CD4-positive, alpha-beta memory T cell (primary cell): ENCODE measurements around the gene EPB41L5. TPM values are rescaled to one million over a fixed set of nuclear protein-coding genes. Genes with fewer than 3 reads are reported as not detected.
A peak's percentile ranks its signal among the peaks of the same experiment; 100 is the strongest.

ENCODE experiments used
- CTCF ChIA-PET: fragments of 350-600 bp; sonication (Branson Sonifier 250); formaldehyde crosslinking; loops from one replicate; lab custom pipeline; 2021; ENCODE audit warnings: inconsistent platforms; ENCODE audit not compliant: partially characterized antibody; lab: Charles Lee
- POLR2A ChIA-PET: fragments of 350-600 bp; sonication (Branson Sonifier 250); formaldehyde crosslinking; loops from one replicate; lab custom pipeline; 2021; ENCODE audit not compliant: partially characterized antibody; lab: Charles Lee
- DNase-seq, 5 donors: peaks; one replicate each; pipeline versions ENCODE4 v3.0.0 to v3.0.0-alpha.2; 2020 to 2022; ENCODE audit warnings: mixed read lengths in 1 of 5
- H3K27ac ChIP-seq: one replicate; pipeline ENCODE4 v1.7.0; 2013; ENCODE audit warnings: low read depth, low read length
- H3K27me3 ChIP-seq: 2 replicates; pipeline ENCODE4 v1.7.0; 2013; ENCODE audit warnings: mild to moderate bottlenecking, low read length, moderate library complexity; ENCODE audit not compliant: insufficient read depth
- H3K36me3 ChIP-seq: 2 replicates; pipeline ENCODE4 v1.7.0; 2013; ENCODE audit warnings: mild to moderate bottlenecking, low read length, moderate library complexity; ENCODE audit not compliant: insufficient read depth
- H3K4me1 ChIP-seq: 2 replicates; pipeline ENCODE4 v1.7.0; 2013; ENCODE audit warnings: mild to moderate bottlenecking, low read length, moderate library complexity; ENCODE audit not compliant: insufficient read depth
- H3K4me3 ChIP-seq, 2 donors: one replicate each; pipeline ENCODE4 v1.7.0; 2013; ENCODE audit warnings: low read length in 2 of 2, mild to moderate bottlenecking in 1 of 2
- H3K9me3 ChIP-seq, 2 donors: one replicate each; pipeline ENCODE4 v1.7.0; 2013; ENCODE audit warnings: low read length in 2 of 2, control low read depth in 1 of 2; ENCODE audit not compliant: control insufficient read depth in 1 of 2
- H3K27ac Mint-ChIP-seq, 7 donors: one replicate each; pipeline ENCODE4 v1.8.0; 2020 to 2021; ENCODE audit warnings: mixed read lengths in 7 of 7, mild to moderate bottlenecking in 6 of 7, inconsistent platforms in 3 of 7, moderate library complexity in 3 of 7
- H3K27me3 Mint-ChIP-seq, 2 donors: one replicate each; pipeline ENCODE4 v1.8.0; 2020 to 2021; ENCODE audit warnings: mixed read lengths in 2 of 2
- H3K36me3 Mint-ChIP-seq, 2 donors: one replicate each; pipeline ENCODE4 v1.8.0; 2020 to 2021; ENCODE audit warnings: mixed read lengths in 2 of 2, inconsistent platforms in 1 of 2, mild to moderate bottlenecking in 1 of 2
- H3K4me1 Mint-ChIP-seq, 4 donors: one replicate each; pipeline ENCODE4 v1.8.0; 2020 to 2021; ENCODE audit warnings: mixed read lengths in 4 of 4, mild to moderate bottlenecking in 1 of 4
- H3K4me3 Mint-ChIP-seq, 8 donors: one replicate each; pipeline ENCODE4 v1.8.0; 2020 to 2021; ENCODE audit warnings: mixed read lengths in 8 of 8, mild to moderate bottlenecking in 7 of 8, moderate library complexity in 6 of 8, inconsistent platforms in 3 of 8
- H3K9me3 Mint-ChIP-seq, 8 donors: one replicate each; pipeline ENCODE4 v1.8.0; 2020 to 2021; ENCODE audit warnings: mixed read lengths in 8 of 8, mild to moderate bottlenecking in 5 of 8, inconsistent platforms in 3 of 8, moderate library complexity in 1 of 8
- intact Hi-C: fragments of 100-400 bp; cut with micrococcal nuclease; formaldehyde crosslinking; loops from one replicate; pipeline ENCODE4 v1.15.1; 2023
- polyA plus RNA-seq, 2 donors: library from polyadenylated mRNA; unstranded; fragments of 300-500 nt; fragmentation: Illumina TruSeq; gene quantifications; one replicate each; pipeline ENCODE4 v1.2.3, GENCODE V29; 2021
- total RNA-seq, 2 experiments: library from RNA; stranded (reverse); gene quantifications; one replicate each; pipeline ENCODE4 v1.2.3, GENCODE V29; 2021

Gene EPB41L5
- total and polyA plus RNA-seq, 4 experiments from 2014 or later, result 1.4 to 6.2 (median 4.1) TPM

- peaks cover 0 to 7% (median 1%) of the 10 kb centered on the region in 4 donors for H3K4me1 Mint-ChIP-seq
- intact Hi-C loops, result no loop called here
- no peaks in the 10 kb centered on the region for H3K27me3 Mint-ChIP-seq
- ChIA-PET CTCF (no interaction called here), POLR2A (no interaction called here)
- no peak overlapping the region for H3K27ac ChIP-seq
- H3K4me1 ChIP-seq, result no peaks in the 10 kb centered on the region
- no peaks in the 10 kb centered on the region for H3K36me3 ChIP-seq
- no peaks in the 10 kb centered on the region for H3K27me3 ChIP-seq
- no peak overlapping the region for H3K4me3 Mint-ChIP-seq
- DNase-seq, result no peak
- peaks cover 0 to 3% of the 10 kb centered on the region in 2 donors for H3K36me3 Mint-ChIP-seq
- H3K9me3 Mint-ChIP-seq, result peaks cover 0 to 5% (median 2%) of the 10 kb centered on the region in 8 donors
- no peak overlapping the region for H3K4me3 ChIP-seq
- peak overlapping the region in 1 of 7 donors; percentile 24 for H3K27ac Mint-ChIP-seq
- H3K9me3 ChIP-seq, result no peaks in the 10 kb centered on the region
These were observed 190.6 kb downstream of the EPB41L5 start for GRCh38 chr2:120203251-120204021.

- Mint-ChIP-seq H3K9me3 (peaks cover 0 to 2% (median 0%) of the 10 kb centered on the region in 8 donors), H3K27me3 (no peaks in the 10 kb centered on the region), H3K4me3 (no peak overlapping the region), H3K27ac (peak overlapping the region in 1 of 7 donors; percentile 24), H3K4me1 (peaks cover 0 to 7% (median 1%) of the 10 kb centered on the region in 4 donors), H3K36me3 (peaks cover 0 to under 1% of the 10 kb centered on the region in 2 donors)
- Histone ChIP-seq H3K4me3 (no peak overlapping the region), H3K4me1 (no peaks in the 10 kb centered on the region), H3K27me3 (no peaks in the 10 kb centered on the region), H3K27ac (no peak overlapping the region), H3K9me3 (no peaks in the 10 kb centered on the region), H3K36me3 (no peaks in the 10 kb centered on the region)
- ChIA-PET POLR2A (interaction anchor here (0.6 kb wide), 1 partner anchor 171 kb away, joined by 3 read pairs; no protein-coding TSS in a partner anchor), CTCF (interaction anchor here (1.4 to 1.6 kb wide), 2 partner anchors 19 to 109 kb away, joined by 3 to 7 read pairs; no protein-coding TSS in a partner anchor)
- no peak for DNase-seq
- intact Hi-C loops, result no loop called here
These were observed 191.1 kb downstream of the EPB41L5 start for GRCh38 chr2:120204022-120204405.

DNA sequence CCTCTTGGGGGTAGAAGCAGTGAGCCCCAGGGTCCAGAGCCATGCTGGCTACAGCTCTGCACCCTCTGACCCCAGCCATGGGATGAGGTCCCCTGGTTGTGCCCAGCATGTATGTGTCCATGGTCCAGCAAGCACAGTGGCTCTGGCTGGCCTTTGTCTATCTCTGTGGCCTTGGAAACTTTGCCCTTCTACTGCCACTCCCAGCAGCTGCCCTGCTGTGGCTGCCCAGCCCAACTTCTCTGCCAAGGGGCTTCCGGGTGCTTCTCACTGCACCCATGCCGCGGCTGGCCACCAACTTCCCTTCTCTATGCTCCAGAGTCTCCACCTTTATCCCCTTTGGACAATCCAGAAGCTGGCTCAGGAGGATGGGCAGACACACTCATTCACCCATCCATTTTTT lies 191.5 kb downstream of the EPB41L5 start:
- POLR2A ChIA-PET, result interaction anchor here (0.6 kb wide), 1 partner anchor 171 kb away, joined by 3 read pairs; no protein-coding TSS in a partner anchor
- no peak overlapping the region for H3K27ac Mint-ChIP-seq
- peaks cover 0 to 7% (median 2%) of the 10 kb centered on the region in 4 donors for H3K4me1 Mint-ChIP-seq
- peaks cover 0 to 2% (median 0%) of the 10 kb centered on the region in 8 donors for H3K9me3 Mint-ChIP-seq
- H3K36me3 Mint-ChIP-seq, result no peaks in the 10 kb centered on the region
- CTCF ChIA-PET, result interaction anchor here (1.1 to 1.6 kb wide), 3 partner anchors 19 to 109 kb away, joined by 3 to 7 read pairs (median 3); no protein-coding TSS in a partner anchor
- no peak overlapping the region for H3K4me3 ChIP-seq
- no peak overlapping the region for H3K27ac ChIP-seq
- no peaks in the 10 kb centered on the region for H3K27me3 Mint-ChIP-seq
- DNase-seq, result no peak
- no peaks in the 10 kb centered on the region for H3K4me1 ChIP-seq
- intact Hi-C loops, result no loop called here
- no peaks in the 10 kb centered on the region for H3K9me3 ChIP-seq
- no peak overlapping the region for H3K4me3 Mint-ChIP-seq
- H3K27me3 ChIP-seq, result no peaks in the 10 kb centered on the region
- no peaks in the 10 kb centered on the region for H3K36me3 ChIP-seq

DNA sequence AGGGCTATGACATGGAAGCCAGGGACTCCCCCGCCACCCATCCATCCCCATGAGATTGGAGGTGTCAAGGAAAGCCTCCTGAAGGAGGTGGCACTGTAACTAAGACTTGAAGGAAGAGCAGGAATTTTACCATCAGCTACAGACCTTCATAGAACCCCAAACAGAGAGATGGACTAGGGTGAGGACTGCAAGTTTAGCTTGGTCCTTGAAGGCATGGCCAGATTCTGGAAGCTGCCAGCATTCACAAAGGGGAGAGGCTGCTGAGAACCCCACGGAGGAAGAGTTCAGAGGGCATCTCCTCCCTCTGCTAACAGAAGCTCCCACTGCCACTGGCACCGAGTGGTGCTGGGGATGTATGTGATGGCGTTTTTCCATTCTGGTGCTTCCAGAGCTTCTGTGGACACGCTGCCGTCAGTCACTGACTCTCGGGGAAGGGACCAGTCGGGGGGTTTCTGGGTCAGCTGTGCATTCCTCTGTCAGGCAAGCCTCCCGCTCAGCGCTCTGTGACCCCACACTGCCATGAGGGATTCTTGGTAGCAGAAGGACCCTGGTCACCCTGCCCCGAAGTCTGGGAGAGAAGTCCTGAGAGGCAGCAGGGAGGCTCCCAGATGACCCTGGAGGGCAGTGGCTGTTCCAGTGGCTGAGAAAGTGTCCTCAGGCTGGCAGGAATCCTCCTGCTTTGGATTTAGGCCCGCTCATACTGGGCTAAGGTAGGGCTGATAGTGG lies 192.2 kb downstream of the EPB41L5 start:
- H3K27me3 Mint-ChIP-seq, result no peaks in the 10 kb centered on the region
- no peaks in the 10 kb centered on the region for H3K36me3 ChIP-seq
- POLR2A ChIA-PET, result no interaction called here
- H3K27ac Mint-ChIP-seq, result peak overlapping the region in 3 of 7 donors; percentile 9 to 77 (median 31)
- H3K4me3 Mint-ChIP-seq, result no peak overlapping the region
- H3K36me3 Mint-ChIP-seq, result no peaks in the 10 kb centered on the region
- intact Hi-C loops, result no loop called here
- no peaks in the 10 kb centered on the region for H3K27me3 ChIP-seq
- H3K27ac ChIP-seq, result no peak overlapping the region
- peaks cover 7% of the 10 kb centered on the region for H3K4me1 ChIP-seq
- peaks cover 0 to 2% (median 0%) of the 10 kb centered on the region in 8 donors for H3K9me3 Mint-ChIP-seq
- no peak for DNase-seq
- no peak overlapping the region for H3K4me3 ChIP-seq
- CTCF ChIA-PET, result interaction anchor here (1.1 to 1.6 kb wide), 3 partner anchors 20 to 108 kb away, joined by 3 to 7 read pairs (median 3); no protein-coding TSS in a partner anchor
- H3K9me3 ChIP-seq, result no peaks in the 10 kb centered on the region
- H3K4me1 Mint-ChIP-seq, result peaks cover 0 to 10% (median 6%) of the 10 kb centered on the region in 4 donors

DNA sequence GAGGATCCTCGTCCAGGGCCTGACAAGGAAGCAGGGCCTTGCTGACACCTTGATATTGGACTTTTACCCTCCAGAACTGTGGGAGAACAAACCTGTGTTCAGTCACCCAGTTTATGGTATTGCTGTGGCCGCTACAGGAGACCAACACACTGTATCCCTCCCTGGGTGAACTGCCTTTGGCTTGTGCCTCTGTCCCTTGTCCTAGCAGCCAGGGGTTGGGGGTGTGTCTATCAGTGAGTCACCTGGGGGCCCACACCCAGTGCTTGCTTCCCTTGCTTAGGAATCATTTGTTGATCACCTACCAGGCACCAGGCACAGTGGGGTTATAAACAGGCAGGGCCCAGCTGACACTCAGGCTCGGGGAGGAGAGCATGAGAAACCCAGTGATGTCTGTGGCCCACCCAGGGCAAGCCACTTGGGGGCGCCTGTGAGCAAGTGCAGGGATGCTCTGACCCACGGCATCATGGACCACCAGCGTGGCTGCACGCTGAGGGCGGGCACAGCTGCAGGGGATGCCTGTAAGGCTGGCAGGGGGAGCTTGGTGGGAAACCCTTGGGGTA lies 193.2 kb downstream of the EPB41L5 start:
- POLR2A ChIA-PET, result no interaction called here
- H3K4me3 Mint-ChIP-seq, result no peak overlapping the region
- CTCF ChIA-PET, result interaction anchor here (0.9 to 1.4 kb wide), 4 partner anchors 97 to 113 kb away, joined by 3 to 20 read pairs (median 4); no protein-coding TSS in a partner anchor
- no peaks in the 10 kb centered on the region for H3K9me3 Mint-ChIP-seq
- Histone ChIP-seq H3K9me3 (no peaks in the 10 kb centered on the region), H3K4me1 (peaks cover 14% of the 10 kb centered on the region), H3K4me3 (no peak overlapping the region), H3K36me3 (no peaks in the 10 kb centered on the region), H3K27ac (no peak overlapping the region), H3K27me3 (no peaks in the 10 kb centered on the region)
- peaks cover 0 to 17% (median 9%) of the 10 kb centered on the region in 4 donors for H3K4me1 Mint-ChIP-seq
- H3K36me3 Mint-ChIP-seq, result no peaks in the 10 kb centered on the region
- intact Hi-C loops, result loop anchor here (1.0 kb wide), 1 partner anchor 107 kb away; no protein-coding TSS in a partner anchor
- no peak for DNase-seq
- peak overlapping the region in 1 of 7 donors; percentile 59 for H3K27ac Mint-ChIP-seq
- H3K27me3 Mint-ChIP-seq, result no peaks in the 10 kb centered on the region

- Mint-ChIP-seq H3K4me3 (no peak overlapping the region), H3K27me3 (no peaks in the 10 kb centered on the region), H3K36me3 (no peaks in the 10 kb centered on the region), H3K9me3 (peaks cover 0 to 2% (median 0%) of the 10 kb centered on the region in 8 donors), H3K27ac (peak overlapping the region in 3 of 7 donors; percentile 12 to 79 (median 63)), H3K4me1 (peaks cover 0 to 17% (median 9%) of the 10 kb centered on the region in 4 donors)
- H3K27me3 ChIP-seq, result no peaks in the 10 kb centered on the region
- no peak overlapping the region for H3K4me3 ChIP-seq
- POLR2A ChIA-PET, result interaction anchor here (0.8 to 2.0 kb wide), 6 partner anchors 11 to 32 kb away, joined by 3 to 10 read pairs (median 6); partner anchors contain the start of gene TMEM185B
- CTCF ChIA-PET, result interaction anchor here (0.6 to 5.2 kb wide), 6 partner anchors 13 to 104 kb away, joined by 3 to 50 read pairs (median 3); partner anchors contain the start of gene RALB
- no peaks in the 10 kb centered on the region for H3K9me3 ChIP-seq
- no peaks in the 10 kb centered on the region for H3K36me3 ChIP-seq
- intact Hi-C loops, result no loop called here
- H3K4me1 ChIP-seq, result peaks cover 14% of the 10 kb centered on the region
- no peak for DNase-seq
- H3K27ac ChIP-seq, result no peak overlapping the region
These were observed 195.8 kb downstream of the EPB41L5 start for GRCh38 chr2:120208381-120209353.
